ENCODE measurements around the gene EHBP1L1. TPM values are rescaled to one million over a fixed set of nuclear protein-coding genes. Genes with fewer than 3 reads are reported as not detected.
A peak's percentile ranks its signal among the peaks of the same experiment; 100 is the strongest.
"Not testable (repeated sequence)": the region's sequence is repeated elsewhere in the genome, so short reads cannot be mapped to it uniquely, and the experiment has no call there.

EHBP1L1 gene
- total RNA-seq, 1 donor from 2014 or later: 157 TPM

- Histone ChIP-seq H3K27me3 (ENCODE audit: control insufficient read depth in 3 of 3, insufficient read depth in 3 of 3, low read length in 3 of 3) (no peaks in the 10 kb centered on the region), H3K27ac (ENCODE audit: low read depth, low read length) (no peak overlapping the region), H3K9me3 (ENCODE audit: control insufficient read depth in 3 of 3, low read length in 3 of 3) (no peaks in the 10 kb centered on the region), H3K9ac (ENCODE audit: low read depth in 1 of 3, low read length in 3 of 3) (no peak overlapping the region), H3K36me3 (ENCODE audit: control insufficient read depth in 3 of 3, insufficient read depth in 3 of 3, low read length in 3 of 3) (peaks cover 52 to 58% (median 54%) of the 10 kb centered on the region in 3 donors), H3K4me1 (ENCODE audit: control insufficient read depth in 3 of 3, insufficient read depth in 3 of 3, low read length in 3 of 3) (peaks cover 15 to 18% (median 18%) of the 10 kb centered on the region in 3 donors), H3K4me3 (ENCODE audit: low read length in 3 of 3) (no peak overlapping the region)
These were observed 58.2 kb downstream of the EHBP1L1 start for GRCh38 chr11:65634109-65634436.

- no peak overlapping the region for H3K4me3 ChIP-seq (ENCODE audit: low read length in 3 of 3)
- no peak overlapping the region for H3K9ac ChIP-seq (ENCODE audit: low read depth in 1 of 3, low read length in 3 of 3)
- peaks cover 48 to 54% (median 50%) of the 10 kb centered on the region in 3 donors for H3K36me3 ChIP-seq (ENCODE audit: control insufficient read depth in 3 of 3, insufficient read depth in 3 of 3, low read length in 3 of 3)
- no peaks in the 10 kb centered on the region for H3K27me3 ChIP-seq (ENCODE audit: control insufficient read depth in 3 of 3, insufficient read depth in 3 of 3, low read length in 3 of 3)
- no peaks in the 10 kb centered on the region for H3K9me3 ChIP-seq (ENCODE audit: control insufficient read depth in 3 of 3, low read length in 3 of 3)
- no peak overlapping the region for H3K27ac ChIP-seq (ENCODE audit: low read depth, low read length)
- peaks cover 16 to 19% (median 18%) of the 10 kb centered on the region in 3 donors for H3K4me1 ChIP-seq (ENCODE audit: control insufficient read depth in 3 of 3, insufficient read depth in 3 of 3, low read length in 3 of 3)
These were observed 58.6 kb downstream of the EHBP1L1 start for GRCh38 chr11:65634440-65634839.

- Histone ChIP-seq H3K4me1 (ENCODE audit: control insufficient read depth in 3 of 3, insufficient read depth in 3 of 3, low read length in 3 of 3) (peaks cover 23 to 26% (median 25%) of the 10 kb centered on the region in 3 donors), H3K27ac (ENCODE audit: low read depth, low read length) (no peak overlapping the region), H3K4me3 (ENCODE audit: low read length in 3 of 3) (no peak overlapping the region), H3K36me3 (ENCODE audit: control insufficient read depth in 3 of 3, insufficient read depth in 3 of 3, low read length in 3 of 3) (peaks cover 41 to 48% (median 46%) of the 10 kb centered on the region in 3 donors), H3K9ac (ENCODE audit: low read depth in 1 of 3, low read length in 3 of 3) (no peak overlapping the region), H3K9me3 (ENCODE audit: control insufficient read depth in 3 of 3, low read length in 3 of 3) (no peaks in the 10 kb centered on the region), H3K27me3 (ENCODE audit: control insufficient read depth in 3 of 3, insufficient read depth in 3 of 3, low read length in 3 of 3) (no peaks in the 10 kb centered on the region)
These were observed 59.3 kb downstream of the EHBP1L1 start for GRCh38 chr11:65634905-65635731.

DNA sequence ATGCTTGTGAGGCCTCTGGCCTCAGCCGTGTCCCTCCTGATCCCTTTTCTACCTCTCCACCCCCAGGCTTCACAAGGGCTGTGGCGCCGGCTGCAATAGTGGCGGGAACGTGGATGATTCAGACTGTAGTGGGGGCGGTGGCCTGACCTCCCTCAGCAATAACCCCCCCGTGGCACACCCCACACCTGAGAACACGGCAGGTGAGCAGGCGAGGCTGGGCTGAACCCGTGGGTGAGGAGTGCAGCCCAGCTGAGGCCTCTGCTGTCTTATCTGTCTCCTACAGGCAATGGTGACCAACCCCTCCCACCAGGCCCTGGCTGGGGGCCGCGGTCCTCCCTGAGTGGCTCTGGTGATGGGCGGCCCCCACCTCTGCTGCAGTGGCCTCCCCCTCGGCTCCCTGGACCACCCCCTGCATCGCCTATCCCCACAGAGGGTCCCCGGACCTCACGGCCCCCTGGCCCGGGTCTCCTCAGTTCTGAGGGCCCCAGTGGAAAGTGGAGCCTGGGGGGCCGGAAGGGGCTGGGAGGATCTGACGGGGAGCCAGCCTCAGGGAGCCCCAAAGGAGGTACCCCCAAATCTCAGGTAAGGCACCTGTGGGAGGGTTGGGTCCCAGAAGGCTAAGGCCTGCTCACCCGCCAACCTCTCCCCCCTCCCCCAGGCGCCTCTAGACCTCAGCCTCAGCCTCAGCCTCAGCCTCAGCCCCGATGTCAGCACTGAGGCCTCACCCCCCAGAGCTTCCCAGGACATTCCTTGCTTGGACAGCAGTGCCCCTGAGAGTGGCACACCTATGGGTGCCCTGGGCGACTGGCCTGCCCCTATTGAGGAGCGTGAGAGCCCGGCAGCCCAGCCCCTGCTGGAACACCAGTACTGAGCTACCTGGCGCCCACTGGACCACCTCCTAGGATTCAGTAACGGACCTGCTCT lies 60.5 kb downstream of the EHBP1L1 start:
- H3K4me3 ChIP-seq (ENCODE audit: low read length in 3 of 3): no peak overlapping the region
- H3K36me3 ChIP-seq (ENCODE audit: control insufficient read depth in 3 of 3, insufficient read depth in 3 of 3, low read length in 3 of 3): peaks cover 30 to 40% (median 38%) of the 10 kb centered on the region in 3 donors
- peaks cover 28 to 33% (median 30%) of the 10 kb centered on the region in 3 donors for H3K4me1 ChIP-seq (ENCODE audit: control insufficient read depth in 3 of 3, insufficient read depth in 3 of 3, low read length in 3 of 3)
- no peak overlapping the region for H3K27ac ChIP-seq (ENCODE audit: low read depth, low read length)
- H3K9ac ChIP-seq (ENCODE audit: low read depth in 1 of 3, low read length in 3 of 3): no peak overlapping the region
- no peaks in the 10 kb centered on the region for H3K9me3 ChIP-seq (ENCODE audit: control insufficient read depth in 3 of 3, low read length in 3 of 3)
- H3K27me3 ChIP-seq (ENCODE audit: control insufficient read depth in 3 of 3, insufficient read depth in 3 of 3, low read length in 3 of 3): no peaks in the 10 kb centered on the region

GRCh38 chr11:65637032-65637557 lies 61.2 kb downstream of the EHBP1L1 start:
- H3K4me1 ChIP-seq (ENCODE audit: control insufficient read depth in 3 of 3, insufficient read depth in 3 of 3, low read length in 3 of 3): peaks cover 31 to 34% (median 33%) of the 10 kb centered on the region in 3 donors
- H3K27ac ChIP-seq (ENCODE audit: low read depth, low read length): peak overlapping the region; percentile 83
- no peaks in the 10 kb centered on the region for H3K9me3 ChIP-seq (ENCODE audit: control insufficient read depth in 3 of 3, low read length in 3 of 3)
- H3K4me3 ChIP-seq (ENCODE audit: low read length in 3 of 3): no peak overlapping the region
- no peaks in the 10 kb centered on the region for H3K27me3 ChIP-seq (ENCODE audit: control insufficient read depth in 3 of 3, insufficient read depth in 3 of 3, low read length in 3 of 3)
- peak overlapping the region in 2 of 3 donors; percentile 53 to 57 for H3K9ac ChIP-seq (ENCODE audit: low read depth in 1 of 3, low read length in 3 of 3)
- peaks cover 24 to 38% (median 37%) of the 10 kb centered on the region in 3 donors for H3K36me3 ChIP-seq (ENCODE audit: control insufficient read depth in 3 of 3, insufficient read depth in 3 of 3, low read length in 3 of 3)

DNA sequence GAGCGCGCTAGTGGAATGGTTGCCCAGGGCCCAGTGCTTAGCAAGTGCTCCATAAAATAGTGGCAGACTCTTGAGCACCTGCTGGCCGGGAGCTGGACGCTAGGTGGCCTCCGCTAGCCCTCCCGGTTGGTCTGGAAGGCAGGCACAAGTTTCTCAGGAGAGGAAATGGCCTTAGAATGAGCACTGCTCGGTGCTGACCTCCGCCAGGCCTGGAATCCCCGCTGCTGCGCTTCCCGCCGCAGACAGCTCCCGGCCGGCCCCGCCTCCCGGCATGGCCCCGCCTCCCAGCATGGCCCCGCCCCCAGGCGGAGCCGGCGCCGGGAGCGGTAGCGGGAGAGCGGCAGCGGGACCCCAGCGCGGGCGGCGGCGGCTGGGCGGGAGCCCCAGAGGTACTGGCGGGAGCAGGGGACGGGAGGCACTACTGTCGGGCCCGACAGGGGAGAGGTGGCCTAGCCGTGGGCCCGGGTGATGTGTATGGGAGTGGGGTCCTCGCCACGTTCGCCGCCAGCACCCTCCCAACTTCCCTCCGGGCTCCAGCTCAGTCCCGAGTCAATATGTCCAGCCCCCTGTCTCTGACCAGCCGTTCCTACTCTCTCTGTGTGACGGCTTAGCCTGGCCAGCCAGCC lies 62.1 kb downstream of the EHBP1L1 start, which contains the start of gene SIPA1:
Gene SIPA1 (plus strand): TSS at position 308 of the 626 bp plus-strand sequence. CDS start 2,821 bp downstream, outside the sequence.
- H3K9ac ChIP-seq (ENCODE audit: low read depth in 1 of 3, low read length in 3 of 3): peak within 1 kb of the TSS; percentile 74 to 83 (median 82)
- H3K4me3 ChIP-seq (ENCODE audit: low read length in 3 of 3): peak within 1 kb of the TSS; percentile 76 to 85 (median 80)
- H3K9me3 ChIP-seq (ENCODE audit: control insufficient read depth in 3 of 3, low read length in 3 of 3): no peaks in the 10 kb centered on the region
- peak within 1 kb of the TSS; percentile 83 for H3K27ac ChIP-seq (ENCODE audit: low read depth, low read length)
- peaks cover 31 to 34% (median 33%) of the 10 kb centered on the region in 3 donors for H3K4me1 ChIP-seq (ENCODE audit: control insufficient read depth in 3 of 3, insufficient read depth in 3 of 3, low read length in 3 of 3)
- peaks cover 24 to 41% (median 37%) of the 10 kb centered on the region in 3 donors for H3K36me3 ChIP-seq (ENCODE audit: control insufficient read depth in 3 of 3, insufficient read depth in 3 of 3, low read length in 3 of 3)
- H3K27me3 ChIP-seq (ENCODE audit: control insufficient read depth in 3 of 3, insufficient read depth in 3 of 3, low read length in 3 of 3): no peaks in the 10 kb centered on the region

DNA sequence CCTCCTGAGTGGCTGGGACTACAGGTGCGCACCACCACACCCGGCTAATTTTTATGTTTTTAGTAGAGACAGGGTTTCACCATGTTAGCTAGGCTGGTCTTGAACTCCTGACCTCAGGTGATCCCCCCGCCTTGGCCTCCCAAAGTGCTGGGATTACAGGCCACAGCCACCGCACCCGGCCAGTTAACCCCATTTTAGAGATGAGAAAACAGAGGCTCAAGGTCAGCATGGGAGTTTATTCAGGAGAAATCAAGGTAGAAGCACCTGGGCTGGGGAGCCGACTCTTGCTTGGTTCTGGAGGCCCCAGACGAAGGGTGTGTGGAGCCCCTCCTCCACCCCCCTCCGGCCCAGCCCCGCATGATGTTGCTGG lies 63.4 kb downstream of the EHBP1L1 start:
- not testable (repeated sequence) for H3K9ac ChIP-seq (ENCODE audit: low read depth in 1 of 3, low read length in 3 of 3); H3K4me3 ChIP-seq (ENCODE audit: low read length in 3 of 3); H3K27ac ChIP-seq (ENCODE audit: low read depth, low read length); H3K9me3 ChIP-seq (ENCODE audit: control insufficient read depth in 3 of 3, low read length in 3 of 3); H3K27me3 ChIP-seq (ENCODE audit: control insufficient read depth in 3 of 3, insufficient read depth in 3 of 3, low read length in 3 of 3)
- H3K36me3 ChIP-seq (ENCODE audit: control insufficient read depth in 3 of 3, insufficient read depth in 3 of 3, low read length in 3 of 3): peaks cover 21 to 36% (median 33%) of the 10 kb centered on the region in 3 donors
- H3K4me1 ChIP-seq (ENCODE audit: control insufficient read depth in 3 of 3, insufficient read depth in 3 of 3, low read length in 3 of 3): peaks cover 31 to 34% (median 33%) of the 10 kb centered on the region in 3 donors

- H3K9ac ChIP-seq (ENCODE audit: low read depth in 1 of 3, low read length in 3 of 3): peak overlapping the region in 2 of 3 donors; percentile 38 to 45
- H3K4me3 ChIP-seq (ENCODE audit: low read length in 3 of 3): peak overlapping the region in 1 of 3 donors; percentile 41
- H3K27ac ChIP-seq (ENCODE audit: low read depth, low read length): peak overlapping the region; percentile 68
- peaks cover 31 to 34% (median 33%) of the 10 kb centered on the region in 3 donors for H3K4me1 ChIP-seq (ENCODE audit: control insufficient read depth in 3 of 3, insufficient read depth in 3 of 3, low read length in 3 of 3)
- H3K36me3 ChIP-seq (ENCODE audit: control insufficient read depth in 3 of 3, insufficient read depth in 3 of 3, low read length in 3 of 3): peaks cover 15 to 32% (median 28%) of the 10 kb centered on the region in 3 donors
- no peaks in the 10 kb centered on the region for H3K27me3 ChIP-seq (ENCODE audit: control insufficient read depth in 3 of 3, insufficient read depth in 3 of 3, low read length in 3 of 3)
- H3K9me3 ChIP-seq (ENCODE audit: control insufficient read depth in 3 of 3, low read length in 3 of 3): no peaks in the 10 kb centered on the region
These were observed 64.0 kb downstream of the EHBP1L1 start for GRCh38 chr11:65639623-65640482.
